Type B pancreatic cell (in vitro differentiated cells): Measurements from ENCODE around the gene DNAH11. TPM values are rescaled to one million over a fixed set of nuclear protein-coding genes. Genes with fewer than 3 reads are reported as not detected.
A peak's percentile ranks its signal among the peaks of the same experiment; 100 is the strongest.

ENCODE experiments used
- DNase-seq: peaks from one replicate; pipeline ENCODE4 v3.0.0; 2021; ENCODE audit warnings: mixed read lengths; ENCODE audit not compliant: unreplicated experiment; ENCODE audit errors: extremely low spot score
- H3K27ac Mint-ChIP-seq: 2 replicates; pipeline ENCODE4 v1.8.0; 2021; ENCODE audit warnings: mild to moderate bottlenecking, mixed read lengths
- H3K27me3 Mint-ChIP-seq: 2 replicates; pipeline ENCODE4 v1.8.0; 2021; ENCODE audit warnings: mixed read lengths
- H3K36me3 Mint-ChIP-seq: 2 replicates; pipeline ENCODE4 v1.8.0; 2021; ENCODE audit warnings: mixed read lengths
- H3K4me1 Mint-ChIP-seq: one replicate; pipeline ENCODE4 v1.8.0; 2021; ENCODE audit warnings: mixed read lengths; ENCODE audit not compliant: unreplicated experiment
- H3K4me3 Mint-ChIP-seq: 2 replicates; pipeline ENCODE4 v1.8.0; 2021; ENCODE audit warnings: mild to moderate bottlenecking, mixed read lengths
- H3K9me3 Mint-ChIP-seq: 2 replicates; pipeline ENCODE4 v1.8.0; 2021; ENCODE audit warnings: mixed read lengths
- total RNA-seq: library from RNA; stranded (reverse); gene quantifications from 2 replicates; pipeline ENCODE4 v1.2.1, GENCODE V29; 2021; ENCODE audit warnings: low replicate concordance
- TF ChIP-seq, protein P1 (sequence below): fragments of 200-600 bp; sonication (generic); conservative IDR thresholded peaks from 2 replicates; pipeline ENCODE4 v1.5.0; 2021; ENCODE audit warnings: antibody characterized with exemption, mild to moderate bottlenecking

Gene DNAH11
- total RNA-seq, 1 donor from 2014 or later: 3.2 TPM

DNA sequence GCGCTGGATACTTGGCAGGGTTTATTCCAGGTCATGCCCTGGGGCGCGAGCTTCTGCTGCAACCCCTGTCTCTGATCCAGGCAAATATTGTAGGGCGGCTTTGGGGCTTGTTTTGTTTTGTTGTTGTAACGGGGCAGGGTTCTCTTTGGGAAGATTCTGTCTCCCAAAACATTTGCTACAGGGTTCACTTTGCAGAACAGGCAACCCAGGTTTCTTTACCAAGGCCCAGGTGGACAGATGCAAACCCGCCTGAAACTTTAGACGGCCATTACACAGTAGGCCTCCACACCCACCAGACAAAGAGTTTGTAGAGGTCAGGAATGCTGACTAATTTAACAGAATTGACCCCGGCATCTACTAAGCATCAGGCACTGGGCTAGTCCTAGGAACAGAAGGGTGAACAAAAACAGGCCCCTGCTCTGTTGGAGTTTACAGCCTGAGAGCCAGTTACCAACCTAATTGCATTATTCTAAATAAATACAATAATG is 403.4 kb downstream of the DNAH11 start:
- H3K27me3 Mint-ChIP-seq: peaks cover 41% of the 10 kb centered on the region
- H3K36me3 Mint-ChIP-seq: no peaks in the 10 kb centered on the region
- peaks cover 40% of the 10 kb centered on the region for H3K4me1 Mint-ChIP-seq
- TF ChIP-seq, protein P1, sequence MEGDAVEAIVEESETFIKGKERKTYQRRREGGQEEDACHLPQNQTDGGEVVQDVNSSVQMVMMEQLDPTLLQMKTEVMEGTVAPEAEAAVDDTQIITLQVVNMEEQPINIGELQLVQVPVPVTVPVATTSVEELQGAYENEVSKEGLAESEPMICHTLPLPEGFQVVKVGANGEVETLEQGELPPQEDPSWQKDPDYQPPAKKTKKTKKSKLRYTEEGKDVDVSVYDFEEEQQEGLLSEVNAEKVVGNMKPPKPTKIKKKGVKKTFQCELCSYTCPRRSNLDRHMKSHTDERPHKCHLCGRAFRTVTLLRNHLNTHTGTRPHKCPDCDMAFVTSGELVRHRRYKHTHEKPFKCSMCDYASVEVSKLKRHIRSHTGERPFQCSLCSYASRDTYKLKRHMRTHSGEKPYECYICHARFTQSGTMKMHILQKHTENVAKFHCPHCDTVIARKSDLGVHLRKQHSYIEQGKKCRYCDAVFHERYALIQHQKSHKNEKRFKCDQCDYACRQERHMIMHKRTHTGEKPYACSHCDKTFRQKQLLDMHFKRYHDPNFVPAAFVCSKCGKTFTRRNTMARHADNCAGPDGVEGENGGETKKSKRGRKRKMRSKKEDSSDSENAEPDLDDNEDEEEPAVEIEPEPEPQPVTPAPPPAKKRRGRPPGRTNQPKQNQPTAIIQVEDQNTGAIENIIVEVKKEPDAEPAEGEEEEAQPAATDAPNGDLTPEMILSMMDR: no peak
- H3K27ac Mint-ChIP-seq: peak overlapping the region; percentile 77
- H3K4me3 Mint-ChIP-seq: peak overlapping the region; percentile 93
- no peaks in the 10 kb centered on the region for H3K9me3 Mint-ChIP-seq
- DNase-seq: no peak

DNA sequence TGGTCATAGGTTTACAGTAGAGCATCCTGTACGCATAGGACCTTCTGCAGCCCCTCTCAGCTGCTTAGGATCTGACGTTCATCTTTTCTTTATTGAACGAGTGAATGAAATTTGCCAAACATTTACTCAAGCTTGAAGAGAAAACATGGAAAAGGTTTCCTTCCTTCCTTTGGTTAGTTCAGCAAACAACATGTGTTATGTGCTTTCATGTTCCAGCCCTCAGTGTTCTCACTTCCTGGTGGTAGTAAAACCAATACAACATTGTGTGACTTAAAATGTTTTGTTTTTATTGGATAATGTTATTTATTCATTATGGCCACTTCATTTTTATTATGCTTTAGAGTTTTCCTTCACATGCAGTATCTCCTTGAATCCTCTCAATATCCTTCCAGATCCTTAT is 404.2 kb downstream of the DNAH11 start:
- TF ChIP-seq, protein P1: no peak
- no peak for DNase-seq
- Mint-ChIP-seq H3K4me3 (peak overlapping the region; percentile 0), H3K27ac (no peak overlapping the region), H3K36me3 (no peaks in the 10 kb centered on the region), H3K9me3 (no peaks in the 10 kb centered on the region), H3K27me3 (peaks cover 37% of the 10 kb centered on the region), H3K4me1 (peaks cover 32% of the 10 kb centered on the region)

DNA sequence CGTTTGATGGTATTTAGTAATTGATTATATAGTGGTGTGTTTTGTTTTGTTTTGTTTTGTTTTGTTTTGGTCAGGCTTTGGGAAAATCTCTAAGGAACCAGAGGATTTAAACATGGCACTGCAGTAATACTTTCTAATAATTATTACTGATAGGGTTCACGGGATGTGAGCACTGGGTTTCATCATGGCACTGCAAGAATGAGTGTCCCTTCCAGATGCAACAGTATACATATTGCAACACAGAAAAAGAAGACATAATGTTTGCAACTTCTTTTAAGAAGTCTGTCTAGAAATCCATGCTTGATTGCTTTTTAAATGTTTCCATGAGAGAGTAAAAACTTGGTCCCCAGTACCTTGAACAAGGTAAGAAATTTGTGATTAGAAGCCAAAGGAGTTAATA is 405.1 kb downstream of the DNAH11 start:
- peak overlapping the region; percentile 58 for H3K4me3 Mint-ChIP-seq
- no peaks in the 10 kb centered on the region for H3K9me3 Mint-ChIP-seq
- peaks cover 24% of the 10 kb centered on the region for H3K4me1 Mint-ChIP-seq
- no peak for DNase-seq
- peaks cover 34% of the 10 kb centered on the region for H3K27me3 Mint-ChIP-seq
- H3K27ac Mint-ChIP-seq: no peak overlapping the region
- no peaks in the 10 kb centered on the region for H3K36me3 Mint-ChIP-seq
- TF ChIP-seq, protein P1: no peak

DNA sequence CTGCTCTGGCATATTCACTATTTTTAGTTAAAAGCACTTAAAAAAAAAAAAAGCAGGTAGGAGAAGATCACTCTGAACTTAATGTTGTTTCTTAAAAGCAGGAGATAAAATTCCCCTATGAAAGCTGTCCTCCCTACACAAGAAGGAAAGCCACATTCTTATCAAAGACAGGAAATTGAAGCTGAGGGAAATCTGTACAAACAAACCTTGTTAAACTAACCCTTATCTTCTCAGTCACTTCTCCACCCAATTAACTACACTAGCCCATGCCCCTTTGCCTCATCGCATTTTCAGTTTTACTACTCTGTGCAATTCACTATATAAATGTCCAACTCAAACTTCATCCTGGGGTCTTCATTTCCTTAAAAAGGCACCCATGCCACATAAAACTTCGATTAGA is 405.5 kb downstream of the DNAH11 start:
- TF ChIP-seq, protein P1: no peak
- no peak overlapping the region for H3K27ac Mint-ChIP-seq
- H3K4me3 Mint-ChIP-seq: no peak overlapping the region
- no peaks in the 10 kb centered on the region for H3K9me3 Mint-ChIP-seq
- peaks cover 20% of the 10 kb centered on the region for H3K4me1 Mint-ChIP-seq
- no peaks in the 10 kb centered on the region for H3K36me3 Mint-ChIP-seq
- DNase-seq: no peak
- H3K27me3 Mint-ChIP-seq: peaks cover 32% of the 10 kb centered on the region

DNA sequence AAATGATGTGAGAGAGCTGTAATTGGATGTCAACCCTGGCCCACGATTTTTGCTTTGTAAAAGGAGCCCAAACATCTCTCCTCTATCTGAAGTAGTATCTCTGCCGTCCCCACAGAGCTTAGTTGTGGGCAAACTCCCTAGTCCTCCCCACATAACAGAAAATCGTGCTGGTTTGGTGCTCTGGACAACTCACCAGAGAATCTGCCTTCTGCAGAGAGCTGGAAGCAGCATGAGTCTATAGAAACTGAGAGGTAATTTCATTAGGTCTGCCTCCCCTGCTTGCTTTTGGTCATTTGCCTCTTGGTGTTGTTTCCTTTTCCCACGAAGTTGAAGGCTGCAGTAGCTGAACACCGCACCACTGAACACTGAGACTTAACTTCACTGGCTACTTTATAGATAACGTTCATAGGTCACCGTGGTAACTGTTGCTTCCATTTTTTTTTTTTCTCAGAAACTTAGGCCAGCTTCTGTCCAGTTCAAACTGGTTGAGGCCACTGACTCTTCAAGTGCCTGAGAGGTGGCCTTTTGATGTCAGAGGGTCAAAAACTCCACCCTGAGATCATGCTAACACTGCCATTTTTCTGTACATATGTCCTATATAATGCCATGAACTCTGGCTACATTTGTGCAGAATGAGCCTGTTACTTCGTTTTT is 406.2 kb downstream of the DNAH11 start:
- TF ChIP-seq, protein P1: no peak
- no peak for DNase-seq
- no peak overlapping the region for H3K27ac Mint-ChIP-seq
- peak overlapping the region; percentile 36 for H3K4me3 Mint-ChIP-seq
- H3K27me3 Mint-ChIP-seq: peaks cover 32% of the 10 kb centered on the region
- no peaks in the 10 kb centered on the region for H3K9me3 Mint-ChIP-seq
- H3K4me1 Mint-ChIP-seq: peaks cover 13% of the 10 kb centered on the region
- H3K36me3 Mint-ChIP-seq: no peaks in the 10 kb centered on the region

Other genes starting within 250 kb of the DNAH11 start
- 5.9 and 12.4 TPM in 2 replicates for gene SP4, start 115.0 kb upstream of the DNAH11 start, total RNA-seq